Femur (tissue), 1 donor: Measurements from ENCODE around the gene POMT2.

Experiments
- DNase-seq: peaks from one replicate; pipeline ENCODE4 v3.0.0-alpha.2; 2017

The POMT2 gene

GRCh38 chr14:77228056-77228455 is 92.6 kb downstream of the POMT2 start:
- DNase-seq, result no peak

GRCh38 chr14:77225892-77226557 is 94.7 kb downstream of the POMT2 start:
- DNase-seq, result no peak

DNA sequence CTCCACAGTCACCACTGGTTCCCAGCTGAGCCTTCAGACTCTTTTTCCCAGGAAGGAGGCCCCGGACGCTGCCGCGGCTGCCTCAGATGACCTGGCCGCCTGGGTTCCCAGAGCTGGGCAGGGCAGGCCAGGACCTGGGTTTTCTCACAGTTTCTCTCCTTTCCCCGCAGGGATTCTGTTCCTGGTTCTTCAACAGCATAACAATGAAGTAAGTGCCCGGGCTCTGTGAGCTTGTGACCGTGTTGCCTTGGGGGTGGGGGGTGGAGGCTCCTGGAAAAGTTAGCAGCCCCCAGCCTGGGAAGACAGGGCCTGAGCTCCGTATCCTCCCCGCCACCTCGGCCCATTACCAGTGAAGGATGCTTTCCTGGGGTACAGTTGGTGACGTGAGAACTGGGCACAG is 95.4 kb downstream of the POMT2 start:
- DNase-seq, result no peak
